SH-SY5Y (cell line): ENCODE measurements around the gene TCF7.

Experiments
- GATA2 ChIP-seq: IDR thresholded peaks from 2 replicates; pipeline ENCODE4 v1.6.1; 2011; ENCODE audit warnings: mild to moderate bottlenecking, low read depth, low read length
- GATA3 ChIP-seq: IDR thresholded peaks from 2 replicates; pipeline ENCODE4 v1.6.1; 2011; ENCODE audit warnings: low read depth, mild to moderate bottlenecking, low read length, moderate library complexity

DNA sequence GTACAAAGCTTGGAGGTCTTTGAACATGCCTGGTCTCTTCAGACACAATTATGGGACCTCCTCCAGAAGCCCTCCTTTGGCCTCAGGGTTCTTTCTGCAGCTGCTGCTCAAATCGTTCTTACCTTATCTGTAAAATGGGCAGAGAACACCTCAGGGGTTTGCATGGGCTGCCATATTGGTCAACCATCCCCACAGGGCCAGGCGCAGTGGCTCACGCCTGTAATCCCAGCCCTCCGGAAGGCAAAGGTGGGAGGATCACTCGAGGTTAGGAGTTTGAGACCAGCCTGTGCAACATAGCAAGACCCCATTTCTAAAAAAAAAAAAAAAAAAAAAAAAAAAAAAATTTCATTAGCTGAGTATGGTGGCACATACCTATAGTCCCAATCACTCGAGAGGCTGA lies 29.1 kb upstream of the TCF7 start:
- TF ChIP-seq GATA3 = no peak
- TF ChIP-seq GATA2 = no peak
